Measurements from ENCODE around the gene C12orf43.
"Not testable (repeated sequence)": the region's sequence is repeated elsewhere in the genome, so short reads cannot be mapped to it uniquely, and the experiment has no call there.

C12orf43 gene

GRCh38 chr12:121015825-121016766, at the start of gene C12orf43:
C12orf43 (minus strand) TSS chr12:121016487; CDS start chr12:121016474, 13 bp downstream.
- DNase-seq, result peak; percentile 98

GRCh38 chr12:121065345-121065744, 49.1 kb upstream of the C12orf43 start:
- DNase-seq, result no peak

- not testable (repeated sequence) for DNase-seq
Measured at GRCh38 chr12:121064586-121064985, 48.3 kb upstream of the C12orf43 start.

- DNase-seq, result no peak
Measured at GRCh38 chr12:121064116-121064515, 47.8 kb upstream of the C12orf43 start.

- DNase-seq, result no peak
Measured at GRCh38 chr12:121062391-121063045, 46.2 kb upstream of the C12orf43 start.

- peak; percentile 12 for DNase-seq
Measured at GRCh38 chr12:121061831-121062230, 45.5 kb upstream of the C12orf43 start.

GRCh38 chr12:121060149-121061001, 44.1 kb upstream of the C12orf43 start:
- DNase-seq, result peak; percentile 60

GRCh38 chr12:121059031-121059898, 43.0 kb upstream of the C12orf43 start:
- DNase-seq, result no peak

- DNase-seq, result no peak
Measured at GRCh38 chr12:121057794-121058193, 41.5 kb upstream of the C12orf43 start.

GRCh38 chr12:121053706-121054105, 37.4 kb upstream of the C12orf43 start:
- DNase-seq, result no peak

- no peak for DNase-seq
Measured at GRCh38 chr12:121050725-121051124, 34.4 kb upstream of the C12orf43 start.

- no peak for DNase-seq
Measured at GRCh38 chr12:121048442-121048841, 32.2 kb upstream of the C12orf43 start.

GRCh38 chr12:121047400-121047799, 31.1 kb upstream of the C12orf43 start:
- DNase-seq, result not testable (repeated sequence)

- no peak for DNase-seq
Measured at GRCh38 chr12:121043067-121043466, 26.8 kb upstream of the C12orf43 start.

GRCh38 chr12:121038861-121039668, 22.8 kb upstream of the C12orf43 start, which contains the start of gene OASL:
OASL (minus strand) TSS chr12:121039246; CDS start chr12:121038971, 275 bp downstream.
- DNase-seq, result no peak

- no peak for DNase-seq
Measured at GRCh38 chr12:121036810-121037326, 20.6 kb upstream of the C12orf43 start.

- no peak for DNase-seq
Measured at GRCh38 chr12:121034616-121035305, 18.5 kb upstream of the C12orf43 start.

GRCh38 chr12:121033625-121034349, 17.5 kb upstream of the C12orf43 start:
- DNase-seq, result no peak

GRCh38 chr12:121030576-121031212, 14.4 kb upstream of the C12orf43 start:
- DNase-seq, result no peak
